22Rv1 (cell line): Measurements from ENCODE around the gene SPAG17.

Experiments used
- CTCF ChIP-seq: fragments of 450-650 bp; IDR thresholded peaks from 2 replicates; pipeline ENCODE4 v1.5.1; 2017; ENCODE audit warnings: mild to moderate bottlenecking
- ZFX ChIP-seq: fragments of 450-650 bp; IDR thresholded peaks from 2 replicates; pipeline ENCODE4 v1.6.1; 2017; ENCODE audit warnings: antibody characterized with exemption, borderline replicate concordance

DNA sequence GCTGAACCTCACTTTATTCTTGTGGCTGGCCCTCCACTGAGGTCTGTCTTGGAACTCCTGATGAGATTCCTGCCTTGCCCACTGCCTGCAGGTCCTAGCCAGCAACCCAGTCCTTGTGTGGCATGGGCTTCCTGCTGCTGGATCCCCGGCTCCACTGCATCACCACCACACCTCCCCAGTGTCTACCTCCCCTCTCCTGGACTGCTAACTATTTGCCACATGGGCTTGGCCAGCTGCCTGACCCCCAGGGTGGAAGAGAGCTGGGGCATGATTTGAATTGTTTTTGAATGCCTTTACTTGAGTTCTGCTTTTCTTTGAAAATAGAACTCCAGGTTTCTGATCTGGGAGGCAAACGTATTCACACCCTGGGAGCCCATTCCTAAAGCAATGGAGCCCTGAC lies 41.2 kb downstream of the SPAG17 start:
- TF ChIP-seq CTCF (no peak), ZFX (no peak)
